NCI-H2196 treated with DMSO at 0.1 percent for 48 hours (cell line): ENCODE results near the gene ATRN.
"Not testable (repeated sequence)": the region's sequence is repeated elsewhere in the genome, so short reads cannot be mapped to it uniquely, and the experiment has no call there.

Experiments
- DNase-seq: peaks from one replicate; lab custom pipeline; 2025; ENCODE audit not compliant: unreplicated experiment; lab: John Stamatoyannopoulos, UW

Gene ATRN

GRCh38 chr20:3560578-3560977 is 89.8 kb downstream of the ATRN start:
- no peak for DNase-seq

DNA sequence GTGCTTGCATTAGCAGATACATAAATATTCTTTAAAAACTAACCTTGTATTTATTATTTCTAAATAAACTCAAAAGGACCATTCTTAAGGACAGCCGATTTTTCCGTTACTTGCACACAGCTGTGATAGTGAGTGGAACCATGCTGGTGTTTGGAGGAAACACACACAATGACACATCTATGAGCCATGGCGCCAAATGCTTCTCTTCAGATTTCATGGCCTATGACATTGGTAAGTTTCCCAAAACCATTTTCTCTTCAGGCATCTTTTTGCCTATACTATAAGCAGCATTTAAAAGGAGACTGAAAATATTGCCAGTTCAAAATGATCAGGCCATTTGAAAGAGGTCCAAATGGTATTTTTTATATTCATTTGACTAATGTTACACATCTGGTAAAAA is 92.3 kb downstream of the ATRN start:
- DNase-seq: no peak

GRCh38 chr20:3563548-3564177 is 92.8 kb downstream of the ATRN start:
- DNase-seq: peak; percentile 16

GRCh38 chr20:3565851-3566250 is 95.0 kb downstream of the ATRN start:
- DNase-seq: no peak

DNA sequence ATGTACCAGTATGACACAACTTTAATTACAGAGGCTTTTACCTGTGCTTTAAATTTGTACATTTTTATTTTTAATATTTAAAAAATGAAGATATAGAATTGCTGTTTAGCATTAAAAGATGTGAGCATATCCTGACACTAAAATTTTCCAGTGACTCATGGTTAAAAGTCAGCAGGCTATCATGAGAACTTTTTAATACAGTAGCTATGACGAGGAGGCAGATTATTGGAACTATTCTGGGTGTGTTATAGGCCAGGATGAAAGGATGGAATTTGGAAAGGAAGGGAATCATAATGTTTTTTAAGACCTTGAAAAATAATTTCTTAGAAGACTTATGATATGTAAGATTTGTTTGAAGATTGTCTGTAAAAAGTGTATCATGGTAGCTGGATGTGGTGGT is 101.3 kb downstream of the ATRN start:
- DNase-seq: no peak

DNA sequence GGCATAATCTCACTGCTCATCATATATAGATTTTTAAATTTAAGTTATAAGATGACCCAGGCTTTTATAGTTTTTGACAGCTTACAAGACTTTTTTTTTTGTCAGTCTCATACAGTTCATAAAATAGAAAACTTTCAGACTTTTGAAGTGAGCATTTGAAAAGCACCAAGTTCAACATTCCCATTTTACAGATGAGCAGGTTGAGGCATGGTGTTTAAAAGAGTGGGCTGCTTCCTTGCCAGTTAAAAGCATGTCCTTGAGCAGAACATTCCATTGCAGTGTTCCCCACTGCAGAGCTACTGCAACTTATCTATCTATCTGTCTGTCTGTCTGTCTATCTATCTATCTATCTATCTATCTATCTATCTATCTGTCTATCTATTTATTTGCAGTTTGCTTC is 105.5 kb downstream of the ATRN start:
- no peak for DNase-seq

GRCh38 chr20:3577366-3577765 is 106.5 kb downstream of the ATRN start:
- no peak for DNase-seq

DNA sequence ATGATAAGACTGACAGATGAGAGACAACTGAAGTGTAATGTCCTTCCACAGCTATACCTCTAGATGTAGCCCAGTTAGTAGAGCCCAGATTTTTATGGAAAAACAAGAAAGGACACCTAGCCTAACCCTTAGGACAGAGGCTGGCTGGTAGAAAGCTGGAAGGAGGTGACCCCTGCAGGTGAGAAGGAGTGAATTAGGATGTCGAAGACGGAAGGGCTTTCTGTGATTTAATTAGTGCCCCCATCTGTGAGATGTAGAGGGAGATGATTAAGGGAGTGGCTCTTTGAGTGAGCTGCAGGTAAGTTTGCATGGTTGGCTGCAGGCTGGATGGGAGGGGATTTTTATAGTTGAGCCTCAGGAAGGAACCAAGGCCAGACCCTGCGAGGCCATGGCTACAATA is 109.6 kb downstream of the ATRN start:
- no peak for DNase-seq

GRCh38 chr20:3583765-3584164 is 112.9 kb downstream of the ATRN start:
- no peak for DNase-seq

DNA sequence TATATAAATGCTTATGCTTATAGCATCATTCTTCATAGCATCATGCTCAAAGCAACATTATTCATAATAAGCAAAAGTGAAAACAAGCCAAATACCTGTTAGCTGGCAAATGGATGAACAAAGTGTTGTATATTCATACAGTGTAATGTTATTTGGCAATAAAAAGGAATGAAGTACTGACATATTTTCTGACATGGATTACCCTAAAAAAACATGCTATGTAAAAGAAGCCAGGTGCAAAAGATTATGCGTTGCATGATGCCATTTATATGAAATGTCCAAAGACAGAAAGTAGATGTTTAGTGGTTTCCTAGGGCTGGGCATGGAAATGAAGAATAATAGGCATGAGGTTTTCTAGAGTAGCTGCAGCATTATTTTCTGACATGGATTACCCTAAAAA is 115.3 kb downstream of the ATRN start:
- DNase-seq: no peak

- no peak for DNase-seq
Observed at GRCh38 chr20:3590164-3590563, 119.3 kb downstream of the ATRN start.

DNA sequence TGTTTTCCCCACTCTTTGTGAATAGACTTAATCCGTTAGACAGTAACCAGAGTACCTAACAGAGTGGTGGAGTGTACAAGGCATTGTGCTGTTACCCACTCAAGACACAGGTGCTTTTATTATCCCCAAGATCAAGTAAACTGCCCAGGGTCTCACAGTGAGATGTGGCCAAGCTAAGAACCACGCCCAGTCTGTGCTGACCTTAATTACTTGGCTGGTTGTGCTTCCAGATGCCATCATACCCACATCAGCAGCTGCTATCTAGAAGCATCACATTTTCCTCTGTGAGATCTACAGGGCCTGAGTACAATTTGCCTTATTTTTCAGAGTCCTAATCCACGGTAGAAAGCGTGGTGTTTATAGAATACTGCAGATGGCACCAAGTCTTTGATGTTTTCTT is 122.1 kb downstream of the ATRN start:
- no peak for DNase-seq

DNA sequence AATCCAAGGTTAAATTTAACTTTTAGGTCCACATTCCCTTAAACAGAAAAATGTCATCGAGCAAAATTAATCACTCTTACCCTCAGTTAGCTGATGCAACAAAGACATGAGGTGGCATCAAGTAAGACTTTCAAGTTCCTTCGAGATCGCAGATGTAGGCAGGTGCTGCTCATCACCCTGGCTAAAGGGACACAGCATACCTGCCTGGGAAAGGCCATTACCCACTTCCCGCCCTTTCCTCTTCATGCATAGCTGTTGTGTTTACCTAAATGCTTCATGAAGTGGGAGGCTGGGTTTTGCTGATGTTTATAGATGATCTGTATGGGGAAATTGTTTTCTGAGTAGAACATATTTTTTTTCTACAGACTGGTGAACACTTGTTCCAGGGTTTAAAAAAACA is 124.7 kb downstream of the ATRN start:
- DNase-seq: no peak

DNA sequence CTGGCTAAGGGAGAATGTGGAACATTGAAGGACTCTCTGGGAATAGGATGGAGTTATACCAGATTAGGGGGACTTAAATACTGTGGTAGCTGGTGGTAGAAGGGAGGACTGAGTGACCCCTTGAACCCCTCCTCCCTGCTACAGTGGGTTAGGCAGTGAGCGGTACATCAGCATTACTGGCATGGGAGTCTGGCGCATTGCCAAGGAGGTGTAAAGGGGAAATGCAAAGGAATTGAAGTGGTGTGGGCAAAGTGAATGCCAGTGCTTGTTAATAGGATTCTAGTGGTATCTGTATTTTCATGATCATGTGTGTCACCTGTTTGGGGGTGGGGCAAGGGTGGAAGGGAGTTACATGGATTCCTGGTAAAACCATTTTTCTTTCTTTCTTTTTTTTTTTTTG is 132.3 kb downstream of the ATRN start:
- no peak for DNase-seq

- DNase-seq: not testable (repeated sequence)
Observed at GRCh38 chr20:3605386-3605886, 134.6 kb downstream of the ATRN start.

- DNase-seq: no peak
Observed at GRCh38 chr20:3606021-3606420, 135.2 kb downstream of the ATRN start.

DNA sequence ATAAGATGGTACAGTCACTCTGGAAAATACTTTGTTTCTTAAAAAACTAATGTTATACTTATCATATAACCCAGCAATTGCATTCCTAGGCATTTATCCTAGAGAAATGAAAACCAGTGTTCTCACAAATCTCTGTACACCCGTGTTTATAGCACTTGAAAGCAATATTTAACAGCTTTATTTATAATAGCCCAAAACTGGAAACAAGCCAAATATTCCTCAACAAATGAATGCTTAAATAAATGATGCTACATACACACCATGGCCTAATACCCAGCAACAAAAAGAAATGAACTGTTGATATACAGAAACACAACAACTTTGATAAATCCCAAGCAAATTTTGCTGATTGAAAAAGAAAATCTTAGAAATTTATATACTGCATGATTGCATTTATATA is 141.1 kb downstream of the ATRN start:
- no peak for DNase-seq

GRCh38 chr20:3612795-3613572 is 142.2 kb downstream of the ATRN start:
- DNase-seq: no peak

- no peak for DNase-seq
Observed at GRCh38 chr20:3613821-3614440, 143.1 kb downstream of the ATRN start.

- no peak for DNase-seq
Observed at GRCh38 chr20:3614466-3614865, 143.6 kb downstream of the ATRN start.

DNA sequence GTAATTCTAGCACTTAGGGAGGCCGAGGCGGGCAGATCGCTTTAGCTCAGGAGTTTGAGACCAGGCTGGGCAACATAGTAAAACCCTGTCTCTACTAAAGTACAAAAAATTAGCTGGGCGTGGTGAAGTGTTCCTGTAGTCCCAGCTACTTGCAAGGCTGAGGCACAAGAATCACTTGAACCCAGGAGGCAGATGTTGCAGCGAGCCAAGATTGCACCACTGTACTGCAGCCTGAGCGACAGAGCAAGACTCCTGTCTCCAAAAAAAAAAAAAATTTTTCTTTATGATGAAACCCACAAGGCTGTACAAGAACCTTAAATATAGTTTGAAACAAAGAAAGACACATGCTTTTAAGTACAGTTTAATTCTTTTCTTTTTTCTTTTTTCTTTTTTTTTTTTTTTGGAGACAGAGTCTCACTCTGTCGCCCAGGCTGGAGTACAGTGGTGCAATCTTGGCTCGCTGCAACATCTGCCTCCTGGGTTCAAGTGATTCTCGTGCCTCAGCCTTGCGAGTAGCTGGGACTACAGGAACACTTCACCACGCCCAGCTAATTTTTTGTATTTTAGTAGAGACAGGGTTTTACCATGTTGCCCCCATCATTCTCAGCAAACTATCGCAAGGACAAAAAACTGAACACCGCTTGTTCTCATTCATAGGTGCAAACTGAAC is 144.5 kb downstream of the ATRN start:
- DNase-seq: not testable (repeated sequence)

DNA sequence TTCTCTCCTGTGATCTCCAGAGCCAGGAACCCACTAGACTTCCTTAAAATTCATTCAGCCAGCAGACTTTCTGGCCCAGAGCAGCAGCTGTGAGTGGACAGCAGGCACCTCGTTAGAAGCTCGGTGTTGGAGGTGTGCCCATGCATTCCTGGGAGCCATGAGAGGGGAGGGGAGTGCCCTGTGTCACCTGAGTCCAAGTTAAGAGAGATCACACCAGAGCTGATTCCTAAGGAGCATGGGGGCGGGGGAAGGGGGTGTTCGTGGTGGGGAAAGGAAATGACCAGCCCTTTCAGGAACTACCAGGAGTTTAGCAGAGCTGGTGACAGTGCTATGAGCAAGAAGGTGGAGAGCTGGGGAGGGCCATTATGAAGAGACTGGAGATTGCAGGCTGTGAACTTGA is 145.4 kb downstream of the ATRN start:
- DNase-seq: peak; percentile 21
